Neural cell (in vitro differentiated cells): ENCODE measurements around the gene BLTP1. TPM values are rescaled to one million over a fixed set of nuclear protein-coding genes. Genes with fewer than 3 reads are reported as not detected.

ENCODE experiments used
- H2AFZ ChIP-seq: fragments of 200-600, 300-800 bp; sonication (generic), shearing (Covaris generic); 2 replicates; pipeline ENCODE4 v1.6.0; 2014; ENCODE audit warnings: low read depth, mild to moderate bottlenecking, antibody characterized with exemption, low read length, moderate library complexity
- H3F3A ChIP-seq: fragments of 200-600 bp; shearing (Covaris generic); 2 replicates; pipeline ENCODE4 v1.6.1; 2016; ENCODE audit warnings: mild to moderate bottlenecking, moderate library complexity, mixed read lengths, antibody characterized with exemption, low read length; ENCODE audit not compliant: insufficient read depth, poor library complexity, severe bottlenecking
- H3K27ac ChIP-seq: fragments of 200-600, 300-800 bp; sonication (generic), shearing (Covaris generic); 2 replicates; pipeline ENCODE4 v1.5.1; 2014; ENCODE audit warnings: mild to moderate bottlenecking, low read length, moderate library complexity
- H3K27me3 ChIP-seq: fragments of 300-800, 200-600 bp; sonication (generic), shearing (Covaris generic); 2 replicates; pipeline ENCODE4 v1.6.0; 2014; ENCODE audit warnings: mild to moderate bottlenecking, low read depth, low read length, moderate library complexity; ENCODE audit not compliant: insufficient read depth
- H3K36me3 ChIP-seq: fragments of 300-800, 200-600 bp; sonication (generic), shearing (Covaris generic); 2 replicates; pipeline ENCODE4 v1.5.1; 2014; ENCODE audit warnings: mild to moderate bottlenecking, antibody characterized with exemption, low read length, moderate library complexity; ENCODE audit not compliant: insufficient read depth
- H3K4me2 ChIP-seq: fragments of 300-800, 200-600 bp; sonication (generic), shearing (Covaris generic); 2 replicates; pipeline ENCODE4 v1.6.0; 2014; ENCODE audit warnings: mild to moderate bottlenecking, low read length
- H3K4me3 ChIP-seq: fragments of 300-800, 200-600 bp; sonication (generic), shearing (Covaris generic); 2 replicates; pipeline ENCODE4 v1.5.1; 2014; ENCODE audit warnings: mild to moderate bottlenecking, low read length, moderate library complexity
- H3K79me2 ChIP-seq: fragments of 200-600 bp; shearing (Covaris generic); replicated peaks from 2 replicates; pipeline ENCODE4 v1.6.0; 2014; ENCODE audit warnings: mild to moderate bottlenecking, low read length, moderate library complexity; ENCODE audit not compliant: insufficient read depth
- H3K9ac ChIP-seq: fragments of 300-800, 200-600 bp; sonication (generic), shearing (Covaris generic); 2 replicates; pipeline ENCODE4 v1.6.1; 2016; ENCODE audit warnings: mild to moderate bottlenecking, low read length, mixed read lengths
- H3K9me2 ChIP-seq: fragments of 200-600 bp; shearing (Covaris generic); 2 replicates; pipeline ENCODE4 v1.6.1; 2016; ENCODE audit warnings: mild to moderate bottlenecking, low read length, mixed read lengths; ENCODE audit not compliant: insufficient read depth
- H3K9me3 ChIP-seq: fragments of 200-600, 300-800 bp; sonication (generic), shearing (Covaris generic); 2 replicates; pipeline ENCODE4 v1.6.1; 2016; ENCODE audit warnings: mild to moderate bottlenecking, mixed run types, low read length, moderate library complexity, mixed read lengths
- H4K20me1 ChIP-seq: fragments of 200-600 bp; shearing (Covaris generic); 2 replicates; pipeline ENCODE4 v1.6.1; 2016; ENCODE audit warnings: mild to moderate bottlenecking, mixed run types; ENCODE audit not compliant: insufficient read depth
- CTCF ChIP-seq: fragments of 450-650 bp; IDR thresholded peaks from 2 replicates; pipeline ENCODE4 v1.5.1; 2014; ENCODE audit warnings: antibody characterized with exemption, mild to moderate bottlenecking, moderate library complexity; ENCODE audit not compliant: poor library complexity, severe bottlenecking
- EZH2 ChIP-seq: fragments of 200-600, 300-800 bp; shearing (Covaris generic), sonication (generic); IDR thresholded peaks from 2 replicates; pipeline ENCODE4 v1.6.1; 2014; ENCODE audit warnings: antibody characterized with exemption, low read length, borderline replicate concordance, mild to moderate bottlenecking; ENCODE audit not compliant: insufficient read depth, poor library complexity, severe bottlenecking
- MXI1 ChIP-seq: fragments of 450-650 bp; conservative IDR thresholded peaks from 2 replicates; pipeline ENCODE4 v1.6.1; 2014; ENCODE audit warnings: antibody characterized with exemption, mild to moderate bottlenecking; ENCODE audit not compliant: poor library complexity, severe bottlenecking
- POLR2AphosphoS5 ChIP-seq: IDR thresholded peaks from 2 replicates; pipeline ENCODE4 v1.6.1; 2012
- RAD21 ChIP-seq: fragments of 450-650 bp; conservative IDR thresholded peaks from 2 replicates; pipeline ENCODE4 v1.6.1; 2014; ENCODE audit warnings: antibody characterized with exemption, mild to moderate bottlenecking, moderate library complexity
- REST ChIP-seq: IDR thresholded peaks from 2 replicates; pipeline ENCODE4 v1.6.1; 2012; ENCODE audit warnings: borderline replicate concordance
- SMC3 ChIP-seq: fragments of 450-650 bp; conservative IDR thresholded peaks from 2 replicates; pipeline ENCODE4 v1.6.1; 2014; ENCODE audit warnings: antibody characterized with exemption, mild to moderate bottlenecking, moderate library complexity; ENCODE audit not compliant: poor library complexity
- TAF1 ChIP-seq: IDR thresholded peaks from 2 replicates; pipeline ENCODE4 v1.6.1; 2012; ENCODE audit warnings: low read depth
- polyA plus RNA-seq: library from polyadenylated mRNA; depleted of rRNA; stranded (reverse); fragments of >200 nt; gene quantifications from 2 replicates; pipeline ENCODE4 v1.2.3, GENCODE V29; 2014

BLTP1 gene
- polyA plus RNA-seq, 1 donor from 2014 or later: 126 TPM

- H4K20me1 ChIP-seq: no peaks in the 10 kb centered on the region
- peaks cover 29% of the 10 kb centered on the region for H3K79me2 ChIP-seq
- H3K36me3 ChIP-seq: no peaks in the 10 kb centered on the region
- H3K27ac ChIP-seq: peak overlapping the region; percentile 85
- H3K27me3 ChIP-seq: no peaks in the 10 kb centered on the region
- H3K9me2 ChIP-seq: no peaks in the 10 kb centered on the region
- H3K4me2 ChIP-seq: peak overlapping the region; percentile 79
- H3K9me3 ChIP-seq: no peaks in the 10 kb centered on the region
- H3K4me3 ChIP-seq: peak overlapping the region; percentile 98
- H3K9ac ChIP-seq: peak overlapping the region; percentile 95
- TF ChIP-seq POLR2AphosphoS5: no peak
- no peak for TF ChIP-seq CTCF
- peak; percentile 8 for TF ChIP-seq RAD21
- TF ChIP-seq MXI1: no peak
- no peak for TF ChIP-seq TAF1
- no peak for TF ChIP-seq SMC3
- H3F3A ChIP-seq: no peaks in the 10 kb centered on the region
- peak overlapping the region; percentile 86 for H2AFZ ChIP-seq
These were observed 638 bp downstream of the BLTP1 start for GRCh38 chr4:122152711-122153226.

GRCh38 chr4:122156819-122157218, 4.7 kb downstream of the BLTP1 start:
- H4K20me1 ChIP-seq: no peaks in the 10 kb centered on the region
- peaks cover 36% of the 10 kb centered on the region for H3K79me2 ChIP-seq
- H3F3A ChIP-seq: no peaks in the 10 kb centered on the region
- no peak overlapping the region for H3K9ac ChIP-seq
- H3K9me2 ChIP-seq: no peaks in the 10 kb centered on the region
- no peaks in the 10 kb centered on the region for H3K27me3 ChIP-seq
- no peak overlapping the region for H2AFZ ChIP-seq
- H3K4me2 ChIP-seq: no peak overlapping the region
- no peak overlapping the region for H3K27ac ChIP-seq
- no peak overlapping the region for H3K4me3 ChIP-seq
- no peaks in the 10 kb centered on the region for H3K9me3 ChIP-seq
- no peak for TF ChIP-seq CTCF
- no peak for TF ChIP-seq RAD21
- TF ChIP-seq EZH2: no peak
- no peak for TF ChIP-seq SMC3
- TF ChIP-seq REST: no peak
- H3K36me3 ChIP-seq: no peaks in the 10 kb centered on the region
